Breast epithelium (tissue), 4 donors: ENCODE measurements around the gene PPP1R36. TPM values are rescaled to one million over a fixed set of nuclear protein-coding genes. Genes with fewer than 3 reads are reported as not detected.
"Not testable (repeated sequence)": the region's sequence is repeated elsewhere in the genome, so short reads cannot be mapped to it uniquely, and the experiment has no call there.

ENCODE experiments used
- DNase-seq, 2 donors: peaks; one replicate each; pipeline ENCODE4 v3.0.0-alpha.2; 2019; ENCODE audit warnings: low spot score in 2 of 2
- H3K27ac ChIP-seq, 2 donors: fragments of 200-600 bp; sonication (generic) in 1 of 2; one replicate each; pipeline ENCODE4 v1.5.1; 2016 to 2019; ENCODE audit warnings: mild to moderate bottlenecking in 1 of 2
- H3K27me3 ChIP-seq, 2 donors: fragments of 200-600 bp; sonication (generic) in 1 of 2; one replicate each; pipeline versions ENCODE4 v1.5.1 to v1.6.0; 2017 to 2019; ENCODE audit warnings: control low read depth in 1 of 2, mild to moderate bottlenecking in 1 of 2
- H3K36me3 ChIP-seq: fragments of 200-600 bp; one replicate; pipeline ENCODE4 v1.5.1; 2019
- H3K4me1 ChIP-seq, 2 donors: fragments of 200-600 bp; sonication (generic); one replicate each; pipeline ENCODE4 v1.5.1; 2016 to 2019; ENCODE audit warnings: control low read depth in 1 of 2
- H3K4me3 ChIP-seq, 3 donors: fragments of 200-600 bp; sonication (generic); 1 replicate in 2 of 3; 2 replicates in 1 of 3; pipeline ENCODE4 v1.5.1; 2016 to 2019; ENCODE audit warnings: mild to moderate bottlenecking in 3 of 3, moderate library complexity in 2 of 3
- H3K9me3 ChIP-seq, 2 donors: fragments of 200-600 bp; sonication (generic) in 1 of 2; one replicate each; pipeline ENCODE4 v1.5.1; 2016 to 2019; ENCODE audit warnings: control low read depth in 1 of 2
- CTCF ChIP-seq, 3 donors: fragments of 450-650 bp; IDR thresholded peaks; one replicate each; pipeline ENCODE4 v1.5.1; 2016 to 2017; ENCODE audit warnings: antibody characterized with exemption in 3 of 3, mild to moderate bottlenecking in 3 of 3, moderate library complexity in 3 of 3
- POLR2A ChIP-seq: fragments of 450-650 bp; IDR thresholded peaks from one replicate; pipeline ENCODE4 v1.6.1; 2016; ENCODE audit warnings: antibody characterized with exemption, mild to moderate bottlenecking, moderate library complexity
- POLR2AphosphoS5 ChIP-seq, 3 donors: sonication (generic); formaldehyde crosslinking; IDR thresholded peaks; one replicate each; pipeline ENCODE4 v1.6.1; 2017; ENCODE audit warnings: antibody characterized with exemption in 3 of 3
- intact Hi-C: fragments of 100-400 bp; cut with DNase I; formaldehyde crosslinking; loops from one replicate; pipeline ENCODE4 v1.15.1; 2023; ENCODE audit warnings: low total_unique reads
- total RNA-seq, 3 donors: library from RNA; depleted of rRNA; stranded (reverse); fragments of >200 nt; gene quantifications; one replicate each; pipeline ENCODE4 v1.1.0, GENCODE V29; 2016

The PPP1R36 gene
- total RNA-seq, 3 donors from 2014 or later = 2.3 to 6.4 (median 3.4) TPM

- Histone ChIP-seq H3K27me3 (no peaks in the 10 kb centered on the region), H3K4me3 (no peak overlapping the region), H3K36me3 (no peaks in the 10 kb centered on the region), H3K4me1 (no peaks in the 10 kb centered on the region), H3K9me3 (no peaks in the 10 kb centered on the region), H3K27ac (no peak overlapping the region)
- DNase-seq = no peak
- intact Hi-C loops = no loop called here
- no peak for TF ChIP-seq POLR2AphosphoS5 (IDR thresholded peaks at IDR 0.05)
- TF ChIP-seq POLR2A = no peak
- TF ChIP-seq CTCF (IDR thresholded peaks at IDR 0.05) = no peak
These were observed 71.1 kb downstream of the PPP1R36 start for GRCh38 chr14:64620910-64621309.

- DNase-seq = no peak
- no peak for TF ChIP-seq POLR2AphosphoS5 (IDR thresholded peaks at IDR 0.05)
These were observed 73.9 kb downstream of the PPP1R36 start for GRCh38 chr14:64623554-64624165.

GRCh38 chr14:64625386-64626232, 75.8 kb downstream of the PPP1R36 start:
- Histone ChIP-seq H3K4me1 (no peaks in the 10 kb centered on the region), H3K27ac (peak overlapping the region; percentile 36 to 65), H3K36me3 (no peaks in the 10 kb centered on the region), H3K9me3 (no peaks in the 10 kb centered on the region), H3K27me3 (no peaks in the 10 kb centered on the region), H3K4me3 (no peak overlapping the region)
- TF ChIP-seq POLR2A (no peak), POLR2AphosphoS5 (IDR thresholded peaks at IDR 0.05) (no peak), CTCF (IDR thresholded peaks at IDR 0.05) (no peak)
- intact Hi-C loops = no loop called here
- peak in 1 of 2 donors; percentile 57 for DNase-seq

More at GRCh38 chr14:64623554-64624165, 73.9 kb downstream of the PPP1R36 start:
- no peak overlapping the region for H3K4me3 ChIP-seq
- H3K9me3 ChIP-seq = no peaks in the 10 kb centered on the region
- intact Hi-C loops = no loop called here
- no peak overlapping the region for H3K27ac ChIP-seq
- no peaks in the 10 kb centered on the region for H3K4me1 ChIP-seq
- H3K27me3 ChIP-seq = no peaks in the 10 kb centered on the region
- no peaks in the 10 kb centered on the region for H3K36me3 ChIP-seq

- Histone ChIP-seq H3K27me3 (no peaks in the 10 kb centered on the region), H3K27ac (no peak overlapping the region), H3K36me3 (no peaks in the 10 kb centered on the region), H3K4me3 (no peak overlapping the region), H3K9me3 (no peaks in the 10 kb centered on the region), H3K4me1 (no peaks in the 10 kb centered on the region)
- intact Hi-C loops = no loop called here
- no peak for DNase-seq
- no peak for TF ChIP-seq POLR2AphosphoS5 (IDR thresholded peaks at IDR 0.05)
- no peak for TF ChIP-seq POLR2A
- no peak for TF ChIP-seq CTCF (IDR thresholded peaks at IDR 0.05)
These were observed 79.2 kb downstream of the PPP1R36 start for GRCh38 chr14:64628940-64629408.

- Histone ChIP-seq H3K9me3 (no peaks in the 10 kb centered on the region), H3K27ac (no peak overlapping the region), H3K36me3 (no peaks in the 10 kb centered on the region), H3K4me3 (no peak overlapping the region), H3K4me1 (no peaks in the 10 kb centered on the region), H3K27me3 (no peaks in the 10 kb centered on the region)
- DNase-seq = no peak
- intact Hi-C loops = no loop called here
- no peak for TF ChIP-seq CTCF (IDR thresholded peaks at IDR 0.05)
- TF ChIP-seq POLR2AphosphoS5 (IDR thresholded peaks at IDR 0.05) = no peak
- TF ChIP-seq POLR2A = no peak
These were observed 81.0 kb downstream of the PPP1R36 start for GRCh38 chr14:64630778-64631177.

- H3K4me1 ChIP-seq, H3K27ac ChIP-seq, DNase-seq, H3K4me3 ChIP-seq, H3K27me3 ChIP-seq, intact Hi-C loops, H3K36me3 ChIP-seq, H3K9me3 ChIP-seq: not testable (repeated sequence)
These were observed 81.5 kb downstream of the PPP1R36 start for GRCh38 chr14:64631222-64631621.
